Prostate gland (tissue), 2 donors: ENCODE results near the gene CNTNAP3B. TPM values are rescaled to one million over a fixed set of nuclear protein-coding genes. Genes with fewer than 3 reads are reported as not detected.
"Not testable (repeated sequence)": the region's sequence is repeated elsewhere in the genome, so short reads cannot be mapped to it uniquely, and the experiment has no call there.

Source experiments
- DNase-seq: peaks from one replicate; pipeline ENCODE4 v3.0.0-alpha.2; 2019; ENCODE audit warnings: low spot score
- H3K27ac ChIP-seq, 2 donors: fragments of 200-600 bp; sonication (generic); 2 replicates each; pipeline ENCODE4 v1.5.1; 2017 to 2019
- H3K27me3 ChIP-seq: fragments of 200-600 bp; sonication (generic); replicated peaks from 2 replicates; pipeline ENCODE4 v1.5.1; 2019; ENCODE audit not compliant: insufficient read depth
- H3K36me3 ChIP-seq, 2 donors: fragments of 200-600 bp; sonication (generic); 1 replicate in 1 of 2; 2 replicates in 1 of 2; pipeline versions ENCODE4 v1.5.1 to v1.8.1; 2017 to 2019
- H3K4me1 ChIP-seq: fragments of 200-600 bp; sonication (generic); replicated peaks from 2 replicates; pipeline ENCODE4 v1.5.1; 2019
- H3K4me3 ChIP-seq, 2 donors: fragments of 200-600 bp; sonication (generic); 2 replicates each; pipeline ENCODE4 v1.5.1; 2017 to 2019
- H3K9me3 ChIP-seq: fragments of 200-600 bp; sonication (generic); 2 replicates; pipeline ENCODE4 v1.5.1; 2017
- CTCF ChIP-seq, 4 experiments: fragments of 200-600 bp in 2 of 4; fragments of 450-650 bp in 2 of 4; sonication (generic) in 2 of 4; IDR thresholded peaks; 1 replicate in 3 of 4; 2 replicates in 1 of 4; pipeline ENCODE4 v1.5.1; 2016 to 2019; ENCODE audit warnings: antibody characterized with exemption in 4 of 4, mild to moderate bottlenecking in 2 of 4, moderate library complexity in 2 of 4
- POLR2AphosphoS5 ChIP-seq: sonication (generic); formaldehyde crosslinking; IDR thresholded peaks from one replicate; pipeline ENCODE4 v1.6.1; 2017; ENCODE audit warnings: antibody characterized with exemption
- WGBS: methylation state at CpG from one replicate; pipeline ENCODE4 v1.1.5; 2018; 5-methylcytosine and 5-hydroxymethylcytosine counted together
- intact Hi-C: fragments of 100-400 bp; cut with DNase I; formaldehyde crosslinking; loops from one replicate; pipeline ENCODE4 v1.14.2; 2022
- total RNA-seq, 2 donors: library from RNA; depleted of rRNA; stranded (reverse); fragments of >200 nt; gene quantifications; one replicate each; pipeline ENCODE4 v1.1.0, GENCODE V29; 2016

CNTNAP3B gene
- total RNA-seq, result 10 to 100 TPM in 1 of 2 donors, 1 to 10 TPM in 1; 5.0 to 22.0 TPM

GRCh38 chr9:42129073-42129729 lies at the start of gene CNTNAP3B:
Gene CNTNAP3B, minus strand, starts transcription at chr9:42129426. Its CDS starts 332 bp downstream, at chr9:42129094.
- DNase-seq, result peak; percentile 42
- H3K9me3 ChIP-seq, intact Hi-C loops, H3K27ac ChIP-seq, H3K4me1 ChIP-seq, H3K36me3 ChIP-seq, H3K27me3 ChIP-seq: not testable (repeated sequence)
- WGBS, result under 1% methylated on average over 18 of the region's 72 CpGs
- H3K4me3 ChIP-seq, result peak within 1 kb of the TSS in 1 of 2 donors; percentile 34

- H3K9me3 ChIP-seq, H3K4me3 ChIP-seq, H3K36me3 ChIP-seq, H3K27me3 ChIP-seq, H3K27ac ChIP-seq, DNase-seq, intact Hi-C loops, H3K4me1 ChIP-seq: not testable (repeated sequence)
- 20% methylated on average over 1 of the region's 1 CpG for WGBS
Observed at GRCh38 chr9:42160299-42160698, 31.1 kb upstream of the CNTNAP3B start.

- H3K9me3 ChIP-seq, H3K27me3 ChIP-seq, H3K27ac ChIP-seq, H3K4me1 ChIP-seq, H3K36me3 ChIP-seq, intact Hi-C loops, DNase-seq: not testable (repeated sequence)
- WGBS, result 25% methylated on average over 12 of the region's 12 CpGs
- TF ChIP-seq CTCF (IDR thresholded peaks at IDR 0.05) (peak in 1 of 4 experiments; percentile 22), POLR2AphosphoS5 (peak; percentile 5)
- H3K4me3 ChIP-seq, result peak overlapping the region in 1 of 2 donors; percentile 2
Observed at GRCh38 chr9:42127056-42127841, 2.0 kb downstream of the CNTNAP3B start.

- H3K4me1 ChIP-seq, H3K4me3 ChIP-seq, H3K27me3 ChIP-seq, H3K9me3 ChIP-seq, H3K36me3 ChIP-seq, intact Hi-C loops, H3K27ac ChIP-seq, DNase-seq: not testable (repeated sequence)
- 63% methylated on average over 7 of the region's 7 CpGs for WGBS
Observed at GRCh38 chr9:42121007-42121406, 8.2 kb downstream of the CNTNAP3B start.

GRCh38 chr9:42095929-42096328 lies 33.3 kb downstream of the CNTNAP3B start:
- H3K27ac ChIP-seq, DNase-seq, H3K4me1 ChIP-seq, H3K9me3 ChIP-seq, H3K4me3 ChIP-seq, H3K36me3 ChIP-seq, intact Hi-C loops, H3K27me3 ChIP-seq: not testable (repeated sequence)
- 96% methylated on average over 7 of the region's 9 CpGs for WGBS

GRCh38 chr9:42084559-42084952 lies 44.7 kb downstream of the CNTNAP3B start:
- H3K36me3 ChIP-seq, H3K4me3 ChIP-seq, H3K4me1 ChIP-seq, H3K9me3 ChIP-seq, intact Hi-C loops, H3K27ac ChIP-seq, H3K27me3 ChIP-seq, DNase-seq: not testable (repeated sequence)
- WGBS, result no CpG with 5 or more reads among the region's 1 CpG

GRCh38 chr9:42083877-42084558 lies 45.2 kb downstream of the CNTNAP3B start:
- H3K36me3 ChIP-seq, intact Hi-C loops, H3K9me3 ChIP-seq, DNase-seq, H3K27ac ChIP-seq, H3K27me3 ChIP-seq, H3K4me1 ChIP-seq, H3K4me3 ChIP-seq: not testable (repeated sequence)
- 58% methylated on average over 3 of the region's 4 CpGs for WGBS

GRCh38 chr9:42080376-42080775 lies 48.9 kb downstream of the CNTNAP3B start:
- DNase-seq, H3K9me3 ChIP-seq, H3K36me3 ChIP-seq, intact Hi-C loops, H3K27me3 ChIP-seq, H3K4me3 ChIP-seq, H3K4me1 ChIP-seq, H3K27ac ChIP-seq: not testable (repeated sequence)
- 81% methylated on average over 2 of the region's 2 CpGs for WGBS

- H3K9me3 ChIP-seq, H3K36me3 ChIP-seq, DNase-seq, intact Hi-C loops, H3K4me3 ChIP-seq, H3K4me1 ChIP-seq, H3K27me3 ChIP-seq, H3K27ac ChIP-seq: not testable (repeated sequence)
- WGBS, result 70% methylated on average over 5 of the region's 5 CpGs
Observed at GRCh38 chr9:42074868-42075267, 54.4 kb downstream of the CNTNAP3B start.

- H3K4me1 ChIP-seq, H3K9me3 ChIP-seq, H3K36me3 ChIP-seq, H3K4me3 ChIP-seq, H3K27ac ChIP-seq, intact Hi-C loops, DNase-seq, H3K27me3 ChIP-seq: not testable (repeated sequence)
- WGBS, result no CpG with 5 or more reads among the region's 4 CpGs
Observed at GRCh38 chr9:42071026-42071425, 58.2 kb downstream of the CNTNAP3B start.
